ENCODE data around the gene GPR39.
A peak's percentile ranks its signal among the peaks of the same experiment; 100 is the strongest.

Gene GPR39

GRCh38 chr2:132430895-132431294, 14.3 kb downstream of the GPR39 start:
- ChIA-PET CTCF (interaction anchor here (2.0 kb wide), 1 partner anchor 8 kb away, joined by 5 read pairs; no protein-coding TSS in a partner anchor), POLR2A (no interaction called here)
- H3K4me3 ChIP-seq (ENCODE audit: low read depth, low read length): no peak overlapping the region
- DNase-seq (ENCODE audit: low read depth, low spot score): no peak
- no peak for TF ChIP-seq CTCF (IDR thresholded peaks at IDR 0.05; ENCODE audit: insufficient read depth, low read length, missing control alignments)

- ChIA-PET POLR2A (interaction anchor here (0.6 kb wide), 1 partner anchor 422 kb away, joined by 3 read pairs; no protein-coding TSS in a partner anchor), CTCF (interaction anchor here (1.0 to 3.3 kb wide), 8 partner anchors 8 to 89 kb away, joined by 3 to 17 read pairs (median 6); no protein-coding TSS in a partner anchor)
- no peak for DNase-seq (ENCODE audit: low read depth, low spot score)
- TF ChIP-seq CTCF (IDR thresholded peaks at IDR 0.05; ENCODE audit: insufficient read depth, low read length, missing control alignments): no peak
- H3K4me3 ChIP-seq (ENCODE audit: low read depth, low read length): no peak overlapping the region
Observed at GRCh38 chr2:132437852-132438669, 21.5 kb downstream of the GPR39 start.

- peak; percentile 81 for DNase-seq (ENCODE audit: low read depth, low spot score)
- no peak overlapping the region for H3K4me3 ChIP-seq (ENCODE audit: low read depth, low read length)
- CTCF ChIA-PET: interaction anchor here (1.0 to 3.3 kb wide), 7 partner anchors 9 to 90 kb away, joined by 3 to 17 read pairs (median 6); no protein-coding TSS in a partner anchor
- no peak for TF ChIP-seq CTCF (IDR thresholded peaks at IDR 0.05; ENCODE audit: insufficient read depth, low read length, missing control alignments)
- POLR2A ChIA-PET: no interaction called here
Observed at GRCh38 chr2:132438691-132439090, 22.1 kb downstream of the GPR39 start.

GRCh38 chr2:132439703-132440398, 23.2 kb downstream of the GPR39 start:
- ChIA-PET CTCF (interaction anchor here (1.2 to 3.3 kb wide), 5 partner anchors 10 to 19 kb away, joined by 3 to 17 read pairs (median 6); no protein-coding TSS in a partner anchor), POLR2A (no interaction called here)
- DNase-seq (ENCODE audit: low read depth, low spot score): no peak
- no peak for TF ChIP-seq CTCF (IDR thresholded peaks at IDR 0.05; ENCODE audit: insufficient read depth, low read length, missing control alignments)
- no peak overlapping the region for H3K4me3 ChIP-seq (ENCODE audit: low read depth, low read length)

- POLR2A ChIA-PET: no interaction called here
- no peak overlapping the region for H3K4me3 ChIP-seq (ENCODE audit: low read depth, low read length)
- TF ChIP-seq CTCF (IDR thresholded peaks at IDR 0.05; ENCODE audit: insufficient read depth, low read length, missing control alignments): no peak
- DNase-seq (ENCODE audit: low read depth, low spot score): no peak
- CTCF ChIA-PET: no interaction called here
Observed at GRCh38 chr2:132441051-132441450, 24.4 kb downstream of the GPR39 start.

- ChIA-PET CTCF (no interaction called here), POLR2A (no interaction called here)
- no peak for DNase-seq (ENCODE audit: low read depth, low spot score)
- TF ChIP-seq CTCF (IDR thresholded peaks at IDR 0.05; ENCODE audit: insufficient read depth, low read length, missing control alignments): no peak
- H3K4me3 ChIP-seq (ENCODE audit: low read depth, low read length): no peak overlapping the region
Observed at GRCh38 chr2:132442278-132442677, 25.7 kb downstream of the GPR39 start.
